GM21367 (cell line): ENCODE measurements around the gene DCDC2B.

ENCODE experiments used
- ATAC-seq: cut with Tn5 transposase; IDR thresholded peaks from one replicate; pipeline ENCODE4 v1.9.1; 2021; ENCODE audit not compliant: unreplicated experiment

Gene DCDC2B

GRCh38 chr1:32221980-32222755 is 13.3 kb downstream of the DCDC2B start, which contains the start of the genes EIF3I and TMEM234:
Gene EIF3I (plus strand): TSS chr1:32222407. CDS start chr1:32222442, 35 bp downstream.
Gene TMEM234 (minus strand): TSS chr1:32222353. CDS start chr1:32222322, 31 bp downstream.
- peak; percentile 93 for ATAC-seq

GRCh38 chr1:32223683-32224082 is 14.8 kb downstream of the DCDC2B start:
- ATAC-seq = no peak

- no peak for ATAC-seq
Observed at GRCh38 chr1:32224285-32224684, 15.4 kb downstream of the DCDC2B start.

GRCh38 chr1:32228771-32229170 is 19.9 kb downstream of the DCDC2B start:
- no peak for ATAC-seq

GRCh38 chr1:32231843-32232432 is 23.0 kb downstream of the DCDC2B start:
- ATAC-seq = no peak

- no peak for ATAC-seq
Observed at GRCh38 chr1:32232558-32233304, 23.8 kb downstream of the DCDC2B start.

GRCh38 chr1:32234792-32235191 is 25.9 kb downstream of the DCDC2B start:
- ATAC-seq = no peak

GRCh38 chr1:32239337-32239736 is 30.4 kb downstream of the DCDC2B start:
- ATAC-seq = no peak

- no peak for ATAC-seq
Observed at GRCh38 chr1:32239790-32240139, 30.9 kb downstream of the DCDC2B start.

GRCh38 chr1:32240140-32240951 is 31.5 kb downstream of the DCDC2B start:
- no peak for ATAC-seq

GRCh38 chr1:32241001-32241763 is 32.3 kb downstream of the DCDC2B start:
- ATAC-seq = no peak

GRCh38 chr1:32242341-32242851 is 33.5 kb downstream of the DCDC2B start:
- ATAC-seq = no peak

GRCh38 chr1:32246888-32247273 is 38.0 kb downstream of the DCDC2B start, which contains the start of gene FAM167B:
Gene FAM167B (plus strand): TSS chr1:32247222. CDS start chr1:32247422, 200 bp downstream.
- ATAC-seq = no peak

GRCh38 chr1:32247452-32247851 is 38.6 kb downstream of the DCDC2B start:
- ATAC-seq = no peak

GRCh38 chr1:32247983-32248889 is 39.3 kb downstream of the DCDC2B start:
- no peak for ATAC-seq

- ATAC-seq = peak; percentile 34
Observed at GRCh38 chr1:32249831-32250525, 41.1 kb downstream of the DCDC2B start.

- ATAC-seq = no peak
Observed at GRCh38 chr1:32250893-32251716, 42.2 kb downstream of the DCDC2B start, which contains the start of gene LCK. Gene LCK (plus strand): TSS chr1:32251265. CDS start chr1:32274330, 23,065 bp downstream.
